ENCODE measurements around the gene BICDL2.
"Not testable (repeated sequence)": the region's sequence is repeated elsewhere in the genome, so short reads cannot be mapped to it uniquely, and the experiment has no call there.

The BICDL2 gene

GRCh38 chr16:3076577-3076976 is 39.8 kb upstream of the BICDL2 start:
- H4K20me1 ChIP-seq (ENCODE audit: insufficient read depth, low read length, poor library complexity, severe bottlenecking) = no peaks in the 10 kb centered on the region

GRCh38 chr16:3075946-3076345 is 39.2 kb upstream of the BICDL2 start:
- peaks cover 14% of the 10 kb centered on the region for H3F3A ChIP-seq (ENCODE audit: low read depth)
- peak overlapping the region; percentile 100 for H3K9ac ChIP-seq (ENCODE audit: low read depth, low read length, poor library complexity, severe bottlenecking)
- H3K9me3 ChIP-seq (ENCODE audit: insufficient read depth, low read depth, low read length); H2AFZ ChIP-seq (ENCODE audit: low read length); H3K27me3 ChIP-seq (ENCODE audit: insufficient read depth, low read length, poor library complexity, severe bottlenecking); H4K20me1 ChIP-seq (ENCODE audit: insufficient read depth, low read length, poor library complexity, severe bottlenecking); H3K36me3 ChIP-seq (ENCODE audit: insufficient read depth, low read length); H3K9me2 ChIP-seq (replicated peaks; ENCODE audit: low read depth, low read length); H3K79me2 ChIP-seq (ENCODE audit: insufficient read depth, low read length): not testable (repeated sequence)
- peak overlapping the region; percentile 91 for H3K4me2 ChIP-seq (ENCODE audit: low read depth, low read length, poor library complexity, severe bottlenecking)
- peak overlapping the region; percentile 91 for H3K4me3 ChIP-seq (ENCODE audit: low read length, poor library complexity, severe bottlenecking)
- H3K4me1 ChIP-seq (ENCODE audit: insufficient read depth, low read length, poor library complexity, severe bottlenecking) = peaks cover 56% of the 10 kb centered on the region

More at GRCh38 chr16:3076577-3076976, 39.8 kb upstream of the BICDL2 start:
- H3K4me1 ChIP-seq (ENCODE audit: insufficient read depth, low read length, poor library complexity, severe bottlenecking) = peaks cover 50% of the 10 kb centered on the region
- no peaks in the 10 kb centered on the region for H3K27me3 ChIP-seq (ENCODE audit: insufficient read depth, low read length, poor library complexity, severe bottlenecking)
- H3K4me2 ChIP-seq (ENCODE audit: low read depth, low read length, poor library complexity, severe bottlenecking) = peak overlapping the region; percentile 91
- H3K9me2 ChIP-seq (replicated peaks; ENCODE audit: low read depth, low read length) = no peaks in the 10 kb centered on the region
- H3F3A ChIP-seq (ENCODE audit: low read depth) = peaks cover 14% of the 10 kb centered on the region
- H3K9me3 ChIP-seq (ENCODE audit: insufficient read depth, low read depth, low read length) = no peaks in the 10 kb centered on the region
- H2AFZ ChIP-seq (ENCODE audit: low read length) = no peak overlapping the region
- H3K79me2 ChIP-seq (ENCODE audit: insufficient read depth, low read length) = peaks cover 5% of the 10 kb centered on the region; the same call in 1 of the 2 replicates
- peak overlapping the region; percentile 100 for H3K9ac ChIP-seq (ENCODE audit: low read depth, low read length, poor library complexity, severe bottlenecking)
- H3K36me3 ChIP-seq (ENCODE audit: insufficient read depth, low read length) = no peaks in the 10 kb centered on the region
- no peak for TF ChIP-seq EZH2phosphoT487 (IDR thresholded peaks at IDR 0.05; ENCODE audit: borderline replicate concordance)
- TF ChIP-seq CTCF (conservative IDR thresholded peaks at IDR 0.05; ENCODE audit: low read length) = no peak
- H3K4me3 ChIP-seq (ENCODE audit: low read length, poor library complexity, severe bottlenecking) = peak overlapping the region; percentile 91

- H3K9ac ChIP-seq (ENCODE audit: low read depth, low read length, poor library complexity, severe bottlenecking) = peak overlapping the region; percentile 100
- TF ChIP-seq CTCF (conservative IDR thresholded peaks at IDR 0.05; ENCODE audit: low read length) = no peak
- no peak for TF ChIP-seq EZH2phosphoT487 (IDR thresholded peaks at IDR 0.05; ENCODE audit: borderline replicate concordance)
- peaks cover 58% of the 10 kb centered on the region for H3K4me1 ChIP-seq (ENCODE audit: insufficient read depth, low read length, poor library complexity, severe bottlenecking)
- H3K79me2 ChIP-seq (ENCODE audit: insufficient read depth, low read length) = peaks cover 5% of the 10 kb centered on the region; the same call in 1 of the 2 replicates
- no peaks in the 10 kb centered on the region for H3K9me3 ChIP-seq (ENCODE audit: insufficient read depth, low read depth, low read length)
- H3F3A ChIP-seq (ENCODE audit: low read depth) = peaks cover 14% of the 10 kb centered on the region
- H3K4me2 ChIP-seq (ENCODE audit: low read depth, low read length, poor library complexity, severe bottlenecking) = peak overlapping the region; percentile 91
- no peaks in the 10 kb centered on the region for H4K20me1 ChIP-seq (ENCODE audit: insufficient read depth, low read length, poor library complexity, severe bottlenecking)
- H3K4me3 ChIP-seq (ENCODE audit: low read length, poor library complexity, severe bottlenecking) = peak overlapping the region; percentile 91
- no peaks in the 10 kb centered on the region for H3K9me2 ChIP-seq (replicated peaks; ENCODE audit: low read depth, low read length)
- H2AFZ ChIP-seq (ENCODE audit: low read length) = no peak overlapping the region
- no peaks in the 10 kb centered on the region for H3K27me3 ChIP-seq (ENCODE audit: insufficient read depth, low read length, poor library complexity, severe bottlenecking)
- H3K36me3 ChIP-seq (ENCODE audit: insufficient read depth, low read length) = no peaks in the 10 kb centered on the region
Measured at GRCh38 chr16:3075523-3075915, 38.8 kb upstream of the BICDL2 start.

GRCh38 chr16:3074860-3075522 is 38.2 kb upstream of the BICDL2 start:
- TF ChIP-seq CTCF (conservative IDR thresholded peaks at IDR 0.05; ENCODE audit: low read length) (no peak), EZH2phosphoT487 (IDR thresholded peaks at IDR 0.05; ENCODE audit: borderline replicate concordance) (no peak)
- H3K36me3 ChIP-seq (ENCODE audit: insufficient read depth, low read length) = no peaks in the 10 kb centered on the region
- peaks cover 62% of the 10 kb centered on the region for H3K4me1 ChIP-seq (ENCODE audit: insufficient read depth, low read length, poor library complexity, severe bottlenecking)
- no peak overlapping the region for H2AFZ ChIP-seq (ENCODE audit: low read length)
- peak overlapping the region; percentile 91 for H3K4me3 ChIP-seq (ENCODE audit: low read length, poor library complexity, severe bottlenecking)
- H3K9me3 ChIP-seq (ENCODE audit: insufficient read depth, low read depth, low read length) = no peaks in the 10 kb centered on the region
- peaks cover 5% of the 10 kb centered on the region; the same call in 1 of the 2 replicates for H3K79me2 ChIP-seq (ENCODE audit: insufficient read depth, low read length)
- H3K4me2 ChIP-seq (ENCODE audit: low read depth, low read length, poor library complexity, severe bottlenecking) = peak overlapping the region; percentile 91
- H3K9ac ChIP-seq (ENCODE audit: low read depth, low read length, poor library complexity, severe bottlenecking) = peak overlapping the region; percentile 100
- H3K27me3 ChIP-seq (ENCODE audit: insufficient read depth, low read length, poor library complexity, severe bottlenecking) = no peaks in the 10 kb centered on the region
- no peaks in the 10 kb centered on the region for H3K9me2 ChIP-seq (replicated peaks; ENCODE audit: low read depth, low read length)
- peaks cover 14% of the 10 kb centered on the region for H3F3A ChIP-seq (ENCODE audit: low read depth)
- no peaks in the 10 kb centered on the region for H4K20me1 ChIP-seq (ENCODE audit: insufficient read depth, low read length, poor library complexity, severe bottlenecking)

All from Loucy (cell line).